ENCODE results near the gene PFKFB3.

GRCh38 chr10:6267941-6268340 lies 65.2 kb downstream of the PFKFB3 start:
- TF ChIP-seq POLR2A (IDR thresholded peaks at IDR 0.05) (no peak), CTCF (IDR thresholded peaks at IDR 0.05) (no peak)
